GM10248 (cell line): Measurements from ENCODE around the gene AKAP13.
"Not testable (repeated sequence)": the region's sequence is repeated elsewhere in the genome, so short reads cannot be mapped to it uniquely, and the experiment has no call there.

Experiments used
- CTCF ChIA-PET: fragments of 300-600 bp; sonication (Branson Sonifier 250); formaldehyde crosslinking; extraction: SDS; loops from one replicate; lab custom pipeline; 2021; ENCODE audit warnings: antibody characterized with exemption; lab: Yijun Ruan, JAX
- POLR2A ChIA-PET: fragments of 350-650 bp; sonication (Branson Sonifier 250); formaldehyde crosslinking; extraction: SDS; loops from one replicate; lab custom pipeline; 2020; ENCODE audit warnings: antibody characterized with exemption; lab: Yijun Ruan, JAX
- DNase-seq: peaks from one replicate; pipeline ENCODE4 v3.0.0; 2012; ENCODE audit errors: extremely low spot score
- TF ChIP-seq, protein P1 (sequence below): IDR thresholded peaks from 2 replicates; pipeline ENCODE4 v1.5.1; 2012; ENCODE audit warnings: mild to moderate bottlenecking, low read depth; ENCODE audit errors: extremely low read depth, missing control alignments, control extremely low read depth

Gene AKAP13

GRCh38 chr15:85527895-85528294 lies 147.5 kb downstream of the AKAP13 start:
- POLR2A ChIA-PET: no interaction called here

DNA sequence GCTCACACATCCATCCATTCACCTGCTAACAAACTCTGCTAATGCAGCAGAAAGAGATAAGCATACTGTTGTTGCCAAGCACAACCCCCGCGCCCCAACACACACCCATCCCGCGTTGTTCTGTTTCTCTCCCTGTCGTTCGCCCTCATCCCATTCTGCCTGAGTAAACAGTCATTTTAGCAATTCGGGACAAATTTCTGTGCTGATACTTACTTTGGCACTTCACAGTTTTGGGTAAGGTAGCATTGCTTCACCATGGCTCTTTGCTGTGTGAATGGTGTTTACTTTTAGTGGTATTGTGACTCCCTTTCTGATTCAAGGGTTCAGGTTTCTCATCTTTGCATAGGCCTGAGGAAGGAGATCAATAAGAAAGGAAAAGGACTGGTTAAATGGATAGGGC lies 149.7 kb downstream of the AKAP13 start:
- POLR2A ChIA-PET: no interaction called here

More at GRCh38 chr15:85527895-85528294, 147.5 kb downstream of the AKAP13 start:
- TF ChIP-seq, protein P1, sequence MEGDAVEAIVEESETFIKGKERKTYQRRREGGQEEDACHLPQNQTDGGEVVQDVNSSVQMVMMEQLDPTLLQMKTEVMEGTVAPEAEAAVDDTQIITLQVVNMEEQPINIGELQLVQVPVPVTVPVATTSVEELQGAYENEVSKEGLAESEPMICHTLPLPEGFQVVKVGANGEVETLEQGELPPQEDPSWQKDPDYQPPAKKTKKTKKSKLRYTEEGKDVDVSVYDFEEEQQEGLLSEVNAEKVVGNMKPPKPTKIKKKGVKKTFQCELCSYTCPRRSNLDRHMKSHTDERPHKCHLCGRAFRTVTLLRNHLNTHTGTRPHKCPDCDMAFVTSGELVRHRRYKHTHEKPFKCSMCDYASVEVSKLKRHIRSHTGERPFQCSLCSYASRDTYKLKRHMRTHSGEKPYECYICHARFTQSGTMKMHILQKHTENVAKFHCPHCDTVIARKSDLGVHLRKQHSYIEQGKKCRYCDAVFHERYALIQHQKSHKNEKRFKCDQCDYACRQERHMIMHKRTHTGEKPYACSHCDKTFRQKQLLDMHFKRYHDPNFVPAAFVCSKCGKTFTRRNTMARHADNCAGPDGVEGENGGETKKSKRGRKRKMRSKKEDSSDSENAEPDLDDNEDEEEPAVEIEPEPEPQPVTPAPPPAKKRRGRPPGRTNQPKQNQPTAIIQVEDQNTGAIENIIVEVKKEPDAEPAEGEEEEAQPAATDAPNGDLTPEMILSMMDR: no peak
- DNase-seq: no peak
- CTCF ChIA-PET: interaction anchor here (0.8 to 1.7 kb wide), 7 partner anchors 9 to 42 kb away, joined by 3 to 7 read pairs (median 3); no protein-coding TSS in a partner anchor

GRCh38 chr15:85531083-85531482 lies 150.7 kb downstream of the AKAP13 start:
- TF ChIP-seq, protein P1: no peak
- CTCF ChIA-PET: no interaction called here
- DNase-seq: no peak

More for the DNA sequence above, 149.7 kb downstream of the AKAP13 start:
- no peak for DNase-seq
- CTCF ChIA-PET: no interaction called here
- TF ChIP-seq, protein P1: no peak

GRCh38 chr15:85532689-85533088 lies 152.3 kb downstream of the AKAP13 start:
- ChIA-PET CTCF (interaction anchor here (1.0 to 1.5 kb wide), 10 partner anchors 10 to 236 kb away, joined by 3 to 7 read pairs (median 4); no protein-coding TSS in a partner anchor), POLR2A (no interaction called here)
- TF ChIP-seq, protein P1: no peak
- no peak for DNase-seq

More at GRCh38 chr15:85531083-85531482, 150.7 kb downstream of the AKAP13 start:
- POLR2A ChIA-PET: interaction anchor here (0.6 kb wide), 1 partner anchor 27 kb away, joined by 5 read pairs; no protein-coding TSS in a partner anchor

- POLR2A ChIA-PET: no interaction called here
- DNase-seq: peak; percentile 43
- CTCF ChIA-PET: interaction anchor here (1.1 to 2.2 kb wide), 11 partner anchors 9 to 85 kb away, joined by 3 to 7 read pairs (median 5); no protein-coding TSS in a partner anchor
- TF ChIP-seq, protein P1: no peak
Measured at GRCh38 chr15:85534031-85534430, 153.6 kb downstream of the AKAP13 start.

- POLR2A ChIA-PET: not testable (repeated sequence)
Measured at GRCh38 chr15:85535533-85536330, 155.3 kb downstream of the AKAP13 start.

GRCh38 chr15:85536341-85536740 lies 155.9 kb downstream of the AKAP13 start:
- TF ChIP-seq, protein P1: no peak
- ChIA-PET POLR2A (no interaction called here), CTCF (no interaction called here)
- no peak for DNase-seq

More at GRCh38 chr15:85535533-85536330, 155.3 kb downstream of the AKAP13 start:
- DNase-seq, CTCF ChIA-PET: not testable (repeated sequence)
